ENCODE measurements around the gene GUCA2A. TPM values are rescaled to one million over a fixed set of nuclear protein-coding genes. Genes with fewer than 3 reads are reported as not detected.

GUCA2A gene
- total and polyA plus RNA-seq, 2 of the 8 experiments (the other 6 are each of a cell fraction or from before 2014, with no cell fraction given), result not detected

- WGBS, 2 experiments (ENCODE audit: extremely low coverage in 1 of 2, insufficient coverage in 1 of 2, insufficient read length in 1 of 2, insufficient replicate concordance in 2 of 2, low coverage in 1 of 2, low lambda C conversion rate in 2 of 2, missing lambda C conversion rate in 1 of 2), result 90% methylated on average over 6 of the region's 6 CpGs; no CpG with 5 or more reads in 1 of the 2 experiments
- CTCF ChIA-PET (ENCODE audit: partially characterized antibody), result interaction anchor here (1.0 to 1.4 kb wide), 2 partner anchors 10 to 154 kb away, joined by 3 to 4 read pairs; no protein-coding TSS in a partner anchor
- H3K79me1 ChIP-seq (ENCODE audit: low read depth, low read length), result peaks cover 4% of the 10 kb centered on the region; the same call in 1 of the 2 replicates
- H3K14ac ChIP-seq (ENCODE audit: insufficient read length), result no peak overlapping the region
- no peak overlapping the region for H4K91ac ChIP-seq (replicated peaks; ENCODE audit: insufficient read length, low read length)
- H3K23me2 ChIP-seq (ENCODE audit: low read depth, low read length), result no peaks in the 10 kb centered on the region; the same call in 1 of the 2 replicates
- no peak overlapping the region for H2AK5ac ChIP-seq (ENCODE audit: low read depth, low read length)
- H3K4me2 ChIP-seq (ENCODE audit: insufficient read depth in 1 of 2, low read depth in 2 of 2, low read length in 2 of 2), result no peak overlapping the region
- DNase-seq (ENCODE audit: low read depth in 1 of 2, low spot score in 2 of 2) (no peak), FAIRE-seq (no peak)
- no peaks in the 10 kb centered on the region; a peak in 1 of 8 replicates for H3K36me3 ChIP-seq (ENCODE audit: control insufficient read depth in 2 of 4, insufficient read depth in 4 of 4, low read length in 3 of 4)
- no peak overlapping the region for H2BK5ac ChIP-seq (ENCODE audit: low read depth, low read length)
- no peak overlapping the region for H2BK120ac ChIP-seq (replicated peaks; ENCODE audit: low read depth, low read length)
- H3K9me3 ChIP-seq (ENCODE audit: insufficient read depth in 2 of 2, low read depth in 1 of 2, low read length in 1 of 2), result no peaks in the 10 kb centered on the region
- H4K5ac ChIP-seq (ENCODE audit: insufficient read length, low read depth, low read length), result no peak overlapping the region
- H2BK12ac ChIP-seq (ENCODE audit: low read depth, low read length), result no peak overlapping the region
- H3K27ac ChIP-seq (ENCODE audit: low read depth, low read length), result no peak overlapping the region
- no peak overlapping the region for H3K23ac ChIP-seq (ENCODE audit: insufficient read length)
- peak overlapping the region; percentile 15; the same call in 1 of the 2 replicates for H3K18ac ChIP-seq (ENCODE audit: extremely low read depth, low read length)
- peaks cover 0 to 2% (median under 1%) of the 10 kb centered on the region in 4 experiments; a peak in 5 of 7 replicates for H3K4me1 ChIP-seq (replicated peaks in 1 of 4; ENCODE audit: control insufficient read depth in 3 of 4, insufficient read depth in 4 of 4, low read length in 3 of 4)
- H3K4me3 ChIP-seq (ENCODE audit: extremely low read depth in 1 of 4, insufficient read depth in 2 of 4, low read depth in 3 of 4, low read length in 4 of 4), result no peak overlapping the region
- no peak overlapping the region for H4K8ac ChIP-seq (ENCODE audit: extremely low read depth, insufficient read depth, low read length)
- H3K79me2 ChIP-seq (ENCODE audit: control insufficient read depth in 1 of 2, insufficient read depth in 2 of 2, low read length in 2 of 2), result peaks cover 0 to 90% of the 10 kb centered on the region in 2 experiments; a peak in 3 of 4 replicates
- peaks cover 4% of the 10 kb centered on the region in 2 experiments for H4K20me1 ChIP-seq (replicated peaks in 1 of 2; ENCODE audit: control insufficient read depth in 1 of 2, insufficient read depth in 2 of 2, low read length in 2 of 2)
- no peak overlapping the region for H2BK15ac ChIP-seq (ENCODE audit: low read length)
- no peaks in the 10 kb centered on the region for H3K27me3 ChIP-seq (replicated peaks in 1 of 4; ENCODE audit: control insufficient read depth in 3 of 4, extremely low read depth in 1 of 4, insufficient read depth in 3 of 4, low read length in 3 of 4)
- no peak overlapping the region for H3K9ac ChIP-seq (replicated peaks in 1 of 4; ENCODE audit: extremely low read depth in 1 of 4, low read depth in 3 of 4, low read length in 3 of 4)
- no peak overlapping the region for H2AFZ ChIP-seq (ENCODE audit: low read length)
- H2BK20ac ChIP-seq (ENCODE audit: low read length), result no peak overlapping the region
- H3K56ac ChIP-seq (replicated peaks; ENCODE audit: insufficient read length, low read depth, low read length), result no peak overlapping the region
- no peak overlapping the region for H3K4ac ChIP-seq (replicated peaks; ENCODE audit: insufficient read length, low read depth, low read length)
- POLR2A ChIA-PET (ENCODE audit: partially characterized antibody), result no interaction called here
- TF ChIP-seq KDM5A (IDR thresholded peaks at IDR 0.05; ENCODE audit: low read length) (no peak), USF2 (IDR thresholded peaks at IDR 0.05; ENCODE audit: low read length) (no peak), JUND (IDR thresholded peaks at IDR 0.05; ENCODE audit: low read length) (no peak), CREB1 (IDR thresholded peaks at IDR 0.05) (no peak), TCF12 (IDR thresholded peaks at IDR 0.05; ENCODE audit: low read depth, low read length) (no peak), NANOG (IDR thresholded peaks at IDR 0.05; ENCODE audit: insufficient read depth, low read depth, low read length, poor library complexity, severe bottlenecking) (no peak), SIRT6 (IDR thresholded peaks at IDR 0.05; ENCODE audit: low read length) (no peak), POLR2A (IDR thresholded peaks at IDR 0.05; ENCODE audit: control extremely low read depth in 1 of 2, low read depth in 2 of 2, low read length in 2 of 2) (no peak), ATF2 (IDR thresholded peaks at IDR 0.05; ENCODE audit: low read length) (no peak), CHD2 (IDR thresholded peaks at IDR 0.05; ENCODE audit: low read length) (no peak), GABPA (IDR thresholded peaks at IDR 0.05; ENCODE audit: borderline replicate concordance, insufficient read depth, low read length) (no peak)
Measured at GRCh38 chr1:42210421-42211133, 46.0 kb upstream of the GUCA2A start.

All from H1 (cell line).